ENCODE results near the gene PBXIP1. TPM values are rescaled to one million over a fixed set of nuclear protein-coding genes. Genes with fewer than 3 reads are reported as not detected.

PBXIP1 gene
- total RNA-seq, 1 donor from 2014 or later: 17.1 TPM

DNA sequence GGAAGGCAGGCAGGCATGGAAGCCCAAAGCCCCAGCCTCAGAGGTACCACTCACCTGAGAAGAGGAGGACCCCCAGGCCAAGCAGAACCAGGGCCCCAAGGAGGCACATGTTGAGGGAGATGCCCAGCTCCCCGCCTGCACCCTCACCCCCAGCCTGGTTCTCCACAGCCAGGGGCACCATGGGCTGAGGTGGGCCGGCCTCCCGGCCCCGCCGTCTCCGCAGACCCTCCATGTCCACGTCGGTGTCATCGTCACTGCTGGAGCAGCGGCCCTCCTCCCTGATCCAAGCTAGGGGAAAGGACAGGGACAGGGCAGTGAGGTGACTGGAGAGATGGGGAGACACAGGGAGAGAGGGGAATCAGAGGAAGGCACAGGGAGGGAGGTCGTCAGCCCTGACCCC is 7.8 kb downstream of the PBXIP1 start:
- Mint-ChIP-seq H3K27ac (ENCODE audit: unreplicated experiment) (peak overlapping the region; percentile 19), H3K4me1 (peaks cover 18% of the 10 kb centered on the region), H3K9me3 (no peaks in the 10 kb centered on the region), H3K36me3 (ENCODE audit: low read depth) (no peaks in the 10 kb centered on the region), H3K4me3 (no peak overlapping the region), H3K27me3 (ENCODE audit: low read depth) (no peaks in the 10 kb centered on the region)
- no peak for DNase-seq (ENCODE audit: low read depth, low spot score)
- TF ChIP-seq, protein P1, sequence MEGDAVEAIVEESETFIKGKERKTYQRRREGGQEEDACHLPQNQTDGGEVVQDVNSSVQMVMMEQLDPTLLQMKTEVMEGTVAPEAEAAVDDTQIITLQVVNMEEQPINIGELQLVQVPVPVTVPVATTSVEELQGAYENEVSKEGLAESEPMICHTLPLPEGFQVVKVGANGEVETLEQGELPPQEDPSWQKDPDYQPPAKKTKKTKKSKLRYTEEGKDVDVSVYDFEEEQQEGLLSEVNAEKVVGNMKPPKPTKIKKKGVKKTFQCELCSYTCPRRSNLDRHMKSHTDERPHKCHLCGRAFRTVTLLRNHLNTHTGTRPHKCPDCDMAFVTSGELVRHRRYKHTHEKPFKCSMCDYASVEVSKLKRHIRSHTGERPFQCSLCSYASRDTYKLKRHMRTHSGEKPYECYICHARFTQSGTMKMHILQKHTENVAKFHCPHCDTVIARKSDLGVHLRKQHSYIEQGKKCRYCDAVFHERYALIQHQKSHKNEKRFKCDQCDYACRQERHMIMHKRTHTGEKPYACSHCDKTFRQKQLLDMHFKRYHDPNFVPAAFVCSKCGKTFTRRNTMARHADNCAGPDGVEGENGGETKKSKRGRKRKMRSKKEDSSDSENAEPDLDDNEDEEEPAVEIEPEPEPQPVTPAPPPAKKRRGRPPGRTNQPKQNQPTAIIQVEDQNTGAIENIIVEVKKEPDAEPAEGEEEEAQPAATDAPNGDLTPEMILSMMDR (conservative IDR thresholded peaks at IDR 0.05): no peak

DNA sequence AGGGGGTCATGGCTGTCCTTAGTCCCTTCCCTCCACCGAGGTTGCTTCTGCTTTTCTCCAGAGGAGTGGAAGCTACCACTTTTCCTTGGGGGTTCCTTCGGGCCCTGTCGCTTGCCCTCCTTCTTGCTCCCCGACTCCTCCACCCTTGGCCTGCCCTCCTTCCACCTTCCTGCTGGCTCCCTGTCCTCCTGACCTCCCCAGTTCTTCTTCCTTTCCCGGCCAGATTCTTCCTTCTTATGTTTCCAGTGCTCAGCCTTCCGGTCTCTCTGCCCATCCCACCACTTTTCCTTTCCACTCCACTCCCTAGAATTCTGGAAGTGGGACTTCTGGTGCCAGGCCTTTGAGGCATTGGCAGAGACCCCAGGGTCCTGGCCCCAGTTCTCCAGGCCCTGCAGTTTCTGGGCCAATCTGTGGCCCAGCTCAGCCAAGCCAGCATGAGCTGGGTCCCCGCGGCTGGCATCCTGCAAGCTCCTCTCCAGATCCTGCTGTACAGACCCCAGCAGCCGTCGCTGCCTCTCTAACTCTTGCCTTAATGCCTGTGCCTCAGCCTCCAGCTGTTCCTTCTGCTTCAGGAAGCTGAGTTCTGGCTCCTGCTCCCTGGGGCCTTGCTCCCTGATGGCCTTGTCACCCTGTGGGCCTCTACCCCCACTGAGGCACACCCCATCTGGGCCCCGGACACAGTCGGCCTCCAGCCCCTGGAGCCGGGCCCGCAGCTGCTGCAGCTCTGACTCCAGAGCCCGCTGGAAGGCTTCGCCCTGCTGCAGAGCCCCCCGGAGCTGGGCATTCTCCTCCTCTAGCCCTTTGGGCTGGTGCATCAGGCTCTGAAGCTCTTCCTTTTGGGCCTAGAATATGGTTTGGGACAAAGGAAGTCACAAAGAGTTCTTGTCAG is 9.7 kb downstream of the PBXIP1 start:
- no peaks in the 10 kb centered on the region for H3K27me3 Mint-ChIP-seq (ENCODE audit: low read depth)
- TF ChIP-seq, protein P1 (conservative IDR thresholded peaks at IDR 0.05): no peak
- H3K36me3 Mint-ChIP-seq (ENCODE audit: low read depth): no peaks in the 10 kb centered on the region
- H3K9me3 Mint-ChIP-seq: no peaks in the 10 kb centered on the region
- peaks cover 14% of the 10 kb centered on the region for H3K4me1 Mint-ChIP-seq
- no peak overlapping the region for H3K27ac Mint-ChIP-seq (ENCODE audit: unreplicated experiment)
- DNase-seq (ENCODE audit: low read depth, low spot score): no peak
- H3K4me3 Mint-ChIP-seq: no peak overlapping the region

DNA sequence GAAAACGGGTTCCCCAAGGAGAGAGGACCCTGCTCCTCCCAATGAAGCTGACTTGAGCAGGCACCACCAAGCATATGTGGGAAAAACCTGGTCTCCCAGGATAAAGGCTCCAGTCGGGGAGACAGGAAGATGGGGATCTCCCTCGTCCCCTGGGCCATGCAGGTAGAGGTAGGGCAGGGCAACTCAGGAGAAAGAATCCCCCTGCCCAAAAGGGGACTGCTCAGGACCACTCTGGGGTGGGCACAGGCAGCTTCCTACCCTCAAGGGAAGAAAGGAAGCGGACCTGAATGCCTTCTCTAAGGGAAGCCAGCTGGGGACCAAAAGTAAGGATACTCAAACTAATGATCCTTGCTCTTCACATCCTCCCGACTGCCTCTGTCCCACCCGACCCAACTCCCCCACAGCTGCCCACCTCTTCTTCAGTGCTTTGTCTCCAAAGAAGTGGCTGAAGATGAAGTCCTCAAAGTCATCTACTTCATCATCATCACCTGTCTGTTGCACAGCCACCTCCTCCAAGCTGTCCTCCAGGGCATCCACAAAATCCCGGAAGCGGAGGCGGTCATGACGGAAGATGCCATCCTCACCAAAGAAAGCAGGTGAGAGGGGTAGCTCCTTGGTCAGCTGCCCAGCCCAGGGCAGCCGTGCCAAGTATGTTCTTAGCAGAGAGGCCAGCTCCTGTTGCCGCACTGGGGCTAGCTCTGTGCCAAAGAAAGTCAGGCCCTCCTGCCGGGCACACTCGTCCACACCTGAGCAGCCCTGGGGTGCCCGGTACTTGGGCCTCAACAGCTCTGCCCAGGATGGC is 10.5 kb downstream of the PBXIP1 start:
- no peaks in the 10 kb centered on the region for H3K9me3 Mint-ChIP-seq
- H3K4me3 Mint-ChIP-seq: no peak overlapping the region
- H3K27ac Mint-ChIP-seq (ENCODE audit: unreplicated experiment): peak overlapping the region; percentile 12
- DNase-seq (ENCODE audit: low read depth, low spot score): no peak
- TF ChIP-seq, protein P1 (conservative IDR thresholded peaks at IDR 0.05): no peak
- peaks cover 22% of the 10 kb centered on the region for H3K4me1 Mint-ChIP-seq
- no peaks in the 10 kb centered on the region for H3K27me3 Mint-ChIP-seq (ENCODE audit: low read depth)
- no peaks in the 10 kb centered on the region for H3K36me3 Mint-ChIP-seq (ENCODE audit: low read depth)

DNA sequence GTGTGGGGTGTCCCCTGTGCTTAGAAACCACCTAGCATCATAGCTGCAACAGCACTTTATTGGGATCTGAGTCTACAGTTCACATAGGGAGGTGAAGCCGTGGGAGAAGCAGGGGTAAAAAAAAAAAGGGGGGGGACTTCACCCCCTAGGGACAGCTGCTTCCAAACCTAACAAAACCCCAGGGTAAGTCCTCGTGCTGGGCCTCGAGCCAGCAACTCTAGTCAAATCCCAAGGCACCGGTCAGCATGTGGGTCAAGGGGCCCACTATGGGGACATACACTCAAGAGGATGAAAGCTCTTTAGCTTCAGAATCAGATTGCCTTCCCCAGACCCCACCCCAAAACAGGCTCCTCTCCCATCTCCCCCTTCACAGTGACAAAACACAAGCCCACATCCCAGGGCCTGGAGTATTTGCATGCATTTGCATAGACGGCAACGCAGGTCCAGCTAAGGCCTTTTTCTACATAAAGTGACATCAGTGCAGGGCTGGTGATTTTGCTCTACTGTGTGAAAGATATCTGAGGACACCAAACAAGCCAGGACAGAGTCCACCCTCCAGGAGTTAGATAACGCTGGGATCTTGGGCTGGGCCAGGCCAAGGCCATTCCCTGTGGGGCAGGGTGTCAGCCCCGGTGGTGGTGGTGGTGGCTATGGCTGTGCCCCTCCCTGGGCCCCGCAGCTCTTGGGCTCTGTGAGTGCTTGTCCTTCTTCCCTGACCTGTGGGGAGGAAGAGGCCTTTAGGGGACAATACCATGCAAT is 11.3 kb downstream of the PBXIP1 start:
- Mint-ChIP-seq H3K36me3 (ENCODE audit: low read depth) (no peaks in the 10 kb centered on the region), H3K4me1 (peaks cover 26% of the 10 kb centered on the region), H3K4me3 (no peak overlapping the region), H3K27me3 (ENCODE audit: low read depth) (no peaks in the 10 kb centered on the region), H3K9me3 (no peaks in the 10 kb centered on the region), H3K27ac (ENCODE audit: unreplicated experiment) (peak overlapping the region; percentile 12)
- DNase-seq (ENCODE audit: low read depth, low spot score): no peak
- TF ChIP-seq, protein P1 (conservative IDR thresholded peaks at IDR 0.05): no peak

Data from neural crest cell (in vitro differentiated cells).